ENCODE data around the gene VKORC1L1.
A peak's percentile ranks its signal among the peaks of the same experiment; 100 is the strongest.
"Not testable (repeated sequence)": the region's sequence is repeated elsewhere in the genome, so short reads cannot be mapped to it uniquely, and the experiment has no call there.

VKORC1L1 gene

DNA sequence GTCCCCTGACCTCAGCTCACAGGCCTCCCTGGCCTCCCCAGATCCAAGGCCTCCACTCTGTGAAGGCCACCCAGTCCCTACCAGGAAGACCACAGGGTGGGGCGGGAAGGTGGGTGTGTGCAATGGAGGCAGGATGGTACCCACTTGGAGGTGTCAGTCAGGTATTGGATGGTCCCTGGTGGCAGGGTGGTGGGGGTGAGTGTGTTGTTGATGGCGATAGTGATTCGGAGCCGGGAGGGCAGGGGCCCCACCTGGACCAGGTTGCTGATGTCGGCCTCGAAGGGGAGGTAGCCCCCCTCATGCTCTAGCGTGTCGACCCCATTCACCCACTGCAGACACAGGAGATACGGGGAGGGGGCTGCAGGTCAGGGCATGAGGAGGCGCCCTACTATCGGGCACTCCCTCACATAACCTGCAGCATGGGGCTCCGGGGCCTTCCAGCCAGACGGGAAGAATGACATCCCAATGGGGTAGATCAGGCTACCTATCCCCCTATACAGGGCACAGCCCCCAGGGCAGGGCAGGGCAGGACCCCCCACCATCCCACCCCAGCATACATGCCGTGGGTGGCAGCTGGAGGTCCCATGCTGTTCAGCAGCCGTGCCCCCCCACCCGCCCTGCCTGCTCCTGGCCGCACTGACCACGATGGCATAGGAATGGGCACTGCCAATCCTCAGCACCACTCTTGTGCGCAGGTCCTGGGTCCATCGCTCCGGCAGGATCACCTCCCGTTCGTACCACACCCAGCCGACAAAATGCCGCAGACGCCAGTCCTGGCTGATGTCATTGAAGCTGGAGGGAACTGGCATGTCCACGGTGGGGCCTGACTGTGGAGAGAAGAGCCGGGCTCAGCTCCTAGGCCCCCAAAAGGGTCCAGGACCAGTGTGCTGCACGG, 107.0 kb downstream of the VKORC1L1 start:
- no peak for DNase-seq

- peak; percentile 42 to 46 for DNase-seq
Measured at GRCh38 chr7:65980478-65981250, 107.8 kb downstream of the VKORC1L1 start.

DNA sequence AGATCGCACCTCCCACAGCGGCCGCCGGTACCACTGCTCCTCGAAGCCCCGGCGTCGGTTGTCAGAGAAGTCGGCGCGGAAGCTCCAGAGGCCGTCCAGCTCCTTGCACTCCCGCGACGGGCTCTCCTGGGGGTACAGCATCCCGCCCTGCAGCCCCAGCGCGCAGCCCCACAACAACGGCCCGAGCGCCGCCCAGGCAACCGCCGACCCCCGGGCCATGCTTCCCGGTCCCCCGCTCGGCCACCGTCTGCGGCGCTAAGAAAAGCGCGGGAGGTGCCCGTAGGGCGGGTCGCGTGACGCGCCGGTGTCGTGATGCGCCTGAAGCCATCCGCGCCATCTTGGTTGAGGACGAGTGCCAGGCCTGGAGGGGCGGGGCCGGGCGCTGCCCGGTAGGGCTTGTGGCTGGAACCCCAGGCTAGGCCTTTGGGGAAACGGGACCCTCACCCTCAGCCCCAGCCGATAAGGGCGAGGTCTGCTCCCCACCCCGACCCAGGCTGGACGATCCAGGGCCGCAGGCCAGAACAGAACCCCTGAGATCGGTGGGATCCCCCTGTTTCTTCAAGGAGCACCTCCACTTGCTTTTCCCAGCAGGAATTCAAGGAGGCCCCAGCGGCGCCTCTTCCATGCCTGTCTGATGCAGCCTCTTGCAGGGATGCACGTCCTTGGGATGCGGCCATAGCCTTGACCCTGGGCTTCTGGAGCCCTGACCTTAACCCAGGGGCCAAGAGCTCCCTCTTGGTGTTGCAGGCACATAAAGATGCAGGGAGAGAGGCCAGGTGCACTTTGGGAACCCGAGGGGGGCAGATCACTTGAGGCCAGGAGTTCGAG, 109.3 kb downstream of the VKORC1L1 start, which contains the start of gene GUSB:
GUSB (minus strand) TSS at position 249 of the 828 bp plus-strand sequence; CDS start at position 219, 30 bp downstream.
- DNase-seq, result peak; percentile 92 to 94

DNA sequence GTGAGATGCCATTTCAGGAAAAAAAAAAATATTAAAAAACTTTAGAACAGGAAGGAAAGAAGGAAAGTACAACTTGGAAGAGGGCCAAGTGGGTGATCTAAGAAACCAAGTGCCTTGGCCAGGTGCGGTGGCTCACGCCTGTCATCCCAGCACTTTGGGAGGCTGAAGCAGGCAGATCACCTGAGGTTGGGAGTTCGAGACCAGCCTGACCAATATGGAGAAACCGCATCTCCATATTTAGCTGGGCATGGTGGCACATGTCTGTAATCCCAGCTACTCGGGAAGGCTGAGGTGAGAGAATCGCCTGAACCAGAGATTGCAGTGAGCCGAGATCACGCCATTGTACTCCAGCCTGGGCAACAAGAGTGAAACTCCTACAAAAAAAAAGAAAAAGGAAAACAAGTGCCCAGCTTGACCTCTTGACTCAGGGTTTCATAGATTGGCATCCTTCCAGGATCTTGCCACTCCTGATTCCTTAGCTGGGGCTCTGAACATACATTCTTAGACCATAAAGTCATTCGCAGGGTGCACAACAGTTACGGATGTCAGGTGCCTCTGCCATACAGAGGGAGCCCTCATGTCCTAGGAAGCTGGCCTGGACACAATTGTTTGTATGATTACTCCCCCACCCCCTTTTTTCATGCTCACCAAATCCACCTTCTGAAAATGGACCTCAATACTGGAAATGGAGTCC, 111.2 kb downstream of the VKORC1L1 start:
- no peak for DNase-seq

- no peak for DNase-seq
Measured at GRCh38 chr7:65988084-65988483, 115.2 kb downstream of the VKORC1L1 start.

DNA sequence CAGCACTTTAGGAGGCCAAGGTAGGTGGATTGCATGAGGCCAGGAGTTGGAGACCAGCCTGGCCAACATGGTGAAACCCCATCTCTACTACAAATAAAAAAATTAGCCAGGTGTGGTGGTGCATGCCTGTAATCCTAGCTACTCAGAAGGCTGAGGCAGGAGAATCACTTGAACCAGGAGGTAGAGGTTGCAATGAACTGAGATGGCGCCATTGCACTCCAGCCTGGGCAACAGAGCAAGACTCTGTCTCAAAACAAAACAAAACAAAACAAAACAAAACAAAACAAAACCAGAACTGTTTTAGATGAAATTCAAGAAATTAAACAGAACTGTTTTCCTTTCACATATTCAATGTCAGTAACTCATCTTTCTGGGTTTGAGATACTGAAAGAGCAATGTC, 115.6 kb downstream of the VKORC1L1 start:
- DNase-seq, result not testable (repeated sequence)

GRCh38 chr7:65989694-65990080, 116.8 kb downstream of the VKORC1L1 start:
- no peak for DNase-seq

GRCh38 chr7:65991829-65992228, 119.0 kb downstream of the VKORC1L1 start:
- DNase-seq, result not testable (repeated sequence)

GRCh38 chr7:65992526-65992925, 119.7 kb downstream of the VKORC1L1 start:
- DNase-seq, result no peak

DNA sequence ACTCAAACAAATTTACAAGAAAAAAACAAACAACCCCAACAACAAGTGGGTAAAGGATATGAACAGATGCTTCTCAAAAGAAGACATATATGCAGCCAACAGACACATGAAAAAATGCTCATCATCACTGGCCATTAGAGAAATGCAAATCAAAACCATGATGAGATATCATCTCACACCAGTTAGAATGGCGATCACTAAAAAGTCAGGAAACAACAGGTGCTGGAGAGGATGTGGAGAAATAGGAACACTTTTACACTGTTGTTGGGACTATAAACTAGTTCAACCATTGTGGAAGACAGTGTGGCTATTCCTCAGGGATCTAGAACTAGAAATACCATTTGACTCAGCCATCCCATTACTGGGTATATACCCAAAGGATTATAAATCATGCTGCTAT, 122.1 kb downstream of the VKORC1L1 start:
- DNase-seq, result not testable (repeated sequence)

- not testable (repeated sequence) for DNase-seq
Measured at GRCh38 chr7:66000823-66001417, 128.0 kb downstream of the VKORC1L1 start.

DNA sequence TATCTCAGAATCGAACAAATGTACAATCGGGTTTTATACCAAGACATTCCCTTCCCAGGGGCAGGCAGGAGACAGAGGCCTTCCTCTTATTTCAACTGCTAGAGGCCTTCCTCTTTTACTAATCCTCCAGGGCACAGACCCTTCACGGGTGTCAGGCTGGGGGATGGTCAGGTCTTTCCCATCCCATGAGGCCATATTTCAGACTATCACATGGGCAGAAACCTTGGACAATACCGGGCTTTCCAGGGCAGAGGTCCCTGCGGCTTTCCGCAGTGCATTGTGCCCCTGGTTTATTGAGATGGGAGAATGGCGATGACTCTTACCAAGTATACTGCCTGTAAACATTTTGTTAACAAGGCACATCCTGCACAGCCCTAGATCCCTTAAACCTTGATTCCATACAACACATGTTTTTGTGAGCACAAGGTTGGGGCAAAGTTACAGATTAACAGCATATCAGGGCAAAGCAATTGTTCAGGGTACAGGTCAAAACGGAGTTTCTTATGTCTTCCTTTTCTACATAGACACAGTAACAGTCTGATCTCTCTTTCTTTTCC, 132.3 kb downstream of the VKORC1L1 start:
- DNase-seq, result not testable (repeated sequence)

- no peak for DNase-seq
Measured at GRCh38 chr7:66007232-66007631, 134.4 kb downstream of the VKORC1L1 start.

Measured in stimulated activated CD4-positive, alpha-beta T cell treated with anti-CD3 and anti-CD28 coated beads, Interleukin-2, amount 100 ng/mL, for 24 hours (primary cell).